ENCODE measurements around the gene LMOD3.

DNA sequence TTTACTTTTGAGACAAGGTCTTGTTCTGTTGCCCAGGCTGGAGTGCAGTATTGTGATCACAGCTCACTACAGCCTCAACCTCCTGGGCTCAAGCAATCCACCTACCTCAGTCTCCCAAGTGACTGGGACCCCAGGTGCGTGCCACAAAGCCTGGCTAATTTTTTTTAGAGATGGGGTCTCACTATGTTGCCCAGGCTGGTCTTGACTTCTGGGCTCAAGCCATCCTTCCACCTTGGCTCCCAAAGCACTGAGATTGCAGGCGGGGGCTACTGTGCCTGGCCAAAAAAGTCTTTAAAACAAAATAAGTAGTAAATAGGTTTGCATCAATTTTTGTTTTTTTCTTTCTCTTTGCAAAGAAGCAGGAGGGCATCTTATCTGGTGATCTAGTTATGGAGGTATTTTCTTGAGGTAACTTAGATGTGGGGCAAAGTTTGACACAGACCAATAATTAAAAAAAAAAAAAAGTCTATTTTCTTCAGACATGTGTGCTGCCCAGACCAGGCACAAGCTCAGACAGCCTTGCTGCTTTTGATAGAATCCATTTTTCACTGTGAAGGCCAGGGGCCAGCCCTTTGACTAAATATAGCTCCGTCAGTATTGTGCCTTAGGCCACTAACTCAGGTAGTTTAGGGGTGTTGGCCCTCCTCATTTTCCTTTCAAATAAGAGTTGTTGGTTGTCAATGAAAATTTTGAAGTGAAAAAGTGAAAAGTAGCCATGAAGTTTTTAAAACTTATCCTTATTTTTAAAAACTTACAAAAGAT lies 35.2 kb downstream of the LMOD3 start:
- TF ChIP-seq CTCF (IDR thresholded peaks at IDR 0.05) (no peak), POLR2AphosphoS5 (IDR thresholded peaks at IDR 0.05; ENCODE audit: low read depth, low read length) (no peak), TCF7L2 (IDR thresholded peaks at IDR 0.05; ENCODE audit: low read depth, low read length) (no peak), SIN3A (IDR thresholded peaks at IDR 0.05; ENCODE audit: borderline replicate concordance, insufficient read depth, low read depth, low read length) (no peak)
- TF ChIP-seq, protein P1, sequence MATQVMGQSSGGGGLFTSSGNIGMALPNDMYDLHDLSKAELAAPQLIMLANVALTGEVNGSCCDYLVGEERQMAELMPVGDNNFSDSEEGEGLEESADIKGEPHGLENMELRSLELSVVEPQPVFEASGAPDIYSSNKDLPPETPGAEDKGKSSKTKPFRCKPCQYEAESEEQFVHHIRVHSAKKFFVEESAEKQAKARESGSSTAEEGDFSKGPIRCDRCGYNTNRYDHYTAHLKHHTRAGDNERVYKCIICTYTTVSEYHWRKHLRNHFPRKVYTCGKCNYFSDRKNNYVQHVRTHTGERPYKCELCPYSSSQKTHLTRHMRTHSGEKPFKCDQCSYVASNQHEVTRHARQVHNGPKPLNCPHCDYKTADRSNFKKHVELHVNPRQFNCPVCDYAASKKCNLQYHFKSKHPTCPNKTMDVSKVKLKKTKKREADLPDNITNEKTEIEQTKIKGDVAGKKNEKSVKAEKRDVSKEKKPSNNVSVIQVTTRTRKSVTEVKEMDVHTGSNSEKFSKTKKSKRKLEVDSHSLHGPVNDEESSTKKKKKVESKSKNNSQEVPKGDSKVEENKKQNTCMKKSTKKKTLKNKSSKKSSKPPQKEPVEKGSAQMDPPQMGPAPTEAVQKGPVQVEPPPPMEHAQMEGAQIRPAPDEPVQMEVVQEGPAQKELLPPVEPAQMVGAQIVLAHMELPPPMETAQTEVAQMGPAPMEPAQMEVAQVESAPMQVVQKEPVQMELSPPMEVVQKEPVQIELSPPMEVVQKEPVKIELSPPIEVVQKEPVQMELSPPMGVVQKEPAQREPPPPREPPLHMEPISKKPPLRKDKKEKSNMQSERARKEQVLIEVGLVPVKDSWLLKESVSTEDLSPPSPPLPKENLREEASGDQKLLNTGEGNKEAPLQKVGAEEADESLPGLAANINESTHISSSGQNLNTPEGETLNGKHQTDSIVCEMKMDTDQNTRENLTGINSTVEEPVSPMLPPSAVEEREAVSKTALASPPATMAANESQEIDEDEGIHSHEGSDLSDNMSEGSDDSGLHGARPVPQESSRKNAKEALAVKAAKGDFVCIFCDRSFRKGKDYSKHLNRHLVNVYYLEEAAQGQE (IDR thresholded peaks at IDR 0.05; ENCODE audit: insufficient read depth in 1 of 2, low read depth in 2 of 2, low read length in 1 of 2) = no peak
